Measurements from ENCODE around the gene WNT5A. TPM values are rescaled to one million over a fixed set of nuclear protein-coding genes. Genes with fewer than 3 reads are reported as not detected.
A peak's percentile ranks its signal among the peaks of the same experiment; 100 is the strongest.

The WNT5A gene
- total RNA-seq, 1 experiment from 2014 or later, result 180 TPM

DNA sequence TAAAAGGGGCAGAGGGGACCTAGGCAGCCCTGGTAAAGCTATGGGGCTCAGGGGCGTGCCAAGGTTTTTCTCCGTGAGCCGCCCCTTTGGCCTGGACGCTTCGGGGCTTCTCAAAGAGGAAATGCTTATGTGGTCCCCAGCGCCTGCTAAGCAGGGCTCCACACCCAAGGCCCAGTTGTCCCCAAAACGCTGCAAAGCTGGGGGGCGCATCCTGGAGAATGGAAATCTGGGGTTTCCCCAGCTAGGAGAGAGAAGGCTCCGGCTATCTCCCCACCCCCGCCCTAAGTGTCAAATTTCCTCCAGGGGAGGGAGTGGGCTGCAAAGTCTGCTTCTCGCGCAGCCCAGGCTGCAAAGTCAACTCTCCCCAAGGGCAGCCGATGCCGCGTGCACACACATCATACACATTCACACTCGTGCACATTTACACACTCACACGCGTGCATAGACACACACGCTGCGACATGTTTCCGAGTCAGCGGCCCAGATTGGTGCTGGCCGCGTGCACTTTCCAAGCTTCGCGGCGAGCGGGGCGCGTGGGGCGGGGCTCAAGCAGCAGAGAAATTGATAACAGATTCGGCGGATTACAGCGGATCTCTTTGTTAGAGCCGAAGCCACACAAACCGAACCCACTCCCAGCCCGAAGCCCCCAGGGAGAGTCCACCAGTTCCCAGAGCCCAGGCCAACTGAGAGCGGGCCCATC, 4.5 kb downstream of the WNT5A start:
- no peak for DNase-seq (ENCODE audit: low read depth)

DNA sequence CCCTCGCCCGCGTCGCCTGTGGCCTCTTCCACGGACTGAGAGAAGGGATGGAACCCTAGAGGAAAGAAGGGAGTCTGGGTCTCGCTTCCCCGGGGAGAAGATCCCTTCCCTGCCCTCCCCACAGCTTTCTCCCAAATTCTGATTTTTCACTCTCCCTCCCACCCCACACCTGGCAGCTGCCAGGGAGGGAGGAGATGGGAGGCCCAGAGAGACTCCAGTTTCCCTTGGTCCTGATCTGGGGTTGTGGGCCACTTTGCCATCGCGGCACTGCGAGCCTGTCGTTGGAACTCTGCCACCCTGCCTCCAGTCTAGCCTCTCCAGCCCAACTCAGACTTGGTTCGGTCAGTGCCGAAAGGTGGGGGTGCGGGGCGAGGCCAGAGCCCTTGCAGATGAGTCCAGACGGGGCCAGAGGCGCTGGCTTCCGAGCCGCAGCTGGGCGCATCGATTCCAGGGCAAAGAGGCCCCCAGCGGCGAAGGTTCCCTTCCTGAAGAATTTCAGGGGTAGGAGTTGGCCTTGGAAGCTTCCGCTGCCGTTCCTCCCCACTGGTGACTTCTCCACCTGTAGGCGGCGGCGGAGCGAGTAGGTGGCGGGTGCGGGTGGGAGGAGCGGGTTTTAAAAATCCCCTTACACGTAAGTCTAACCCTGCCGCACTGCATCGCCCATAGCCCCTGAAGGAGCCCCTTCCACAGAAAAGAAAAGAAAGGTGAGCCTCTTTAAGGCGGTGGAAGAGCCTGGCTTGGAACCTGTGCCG, 5.2 kb downstream of the WNT5A start:
- no peak for DNase-seq (ENCODE audit: low read depth)

DNA sequence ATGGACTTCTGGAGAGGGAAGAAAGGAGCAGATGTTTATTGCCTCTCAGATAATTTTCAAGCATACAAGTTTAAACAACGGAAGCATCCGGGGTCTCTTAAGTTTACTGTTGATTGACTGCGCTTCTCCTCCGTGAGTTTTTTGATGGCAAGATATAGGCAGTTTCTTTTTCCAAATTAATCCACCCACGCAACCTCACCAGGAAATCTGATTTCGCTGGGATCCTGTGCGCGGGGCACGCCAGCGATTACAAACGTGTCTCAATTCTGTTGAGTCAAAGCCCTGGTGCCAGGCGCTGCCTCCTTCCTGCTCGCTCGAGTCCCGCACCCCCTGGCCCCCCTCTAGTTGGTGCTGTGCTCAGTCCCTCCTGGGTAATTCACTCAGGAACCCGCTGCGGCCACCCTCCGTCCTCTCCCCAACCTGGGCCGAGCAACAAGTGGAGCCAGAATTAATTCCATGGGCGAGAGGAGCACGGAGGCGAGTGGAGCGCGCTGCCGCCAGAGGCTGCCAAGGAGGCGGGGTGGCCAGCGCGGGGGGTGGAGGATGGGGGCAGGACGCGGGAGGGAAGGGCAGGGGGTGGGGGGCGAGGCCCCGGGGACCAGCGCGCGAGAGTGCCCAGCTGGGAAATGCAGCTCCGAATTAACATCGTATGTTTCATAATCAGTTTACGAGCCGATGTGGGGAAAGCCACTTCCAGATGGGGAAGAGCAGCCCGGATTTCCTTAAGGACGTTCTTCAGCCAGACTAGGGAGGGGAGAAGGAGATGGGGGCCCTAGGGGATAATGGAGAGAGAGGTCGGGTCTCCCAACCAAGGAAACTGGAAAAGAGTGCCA, 6.0 kb downstream of the WNT5A start:
- DNase-seq (ENCODE audit: low read depth), result peak; percentile 66

DNA sequence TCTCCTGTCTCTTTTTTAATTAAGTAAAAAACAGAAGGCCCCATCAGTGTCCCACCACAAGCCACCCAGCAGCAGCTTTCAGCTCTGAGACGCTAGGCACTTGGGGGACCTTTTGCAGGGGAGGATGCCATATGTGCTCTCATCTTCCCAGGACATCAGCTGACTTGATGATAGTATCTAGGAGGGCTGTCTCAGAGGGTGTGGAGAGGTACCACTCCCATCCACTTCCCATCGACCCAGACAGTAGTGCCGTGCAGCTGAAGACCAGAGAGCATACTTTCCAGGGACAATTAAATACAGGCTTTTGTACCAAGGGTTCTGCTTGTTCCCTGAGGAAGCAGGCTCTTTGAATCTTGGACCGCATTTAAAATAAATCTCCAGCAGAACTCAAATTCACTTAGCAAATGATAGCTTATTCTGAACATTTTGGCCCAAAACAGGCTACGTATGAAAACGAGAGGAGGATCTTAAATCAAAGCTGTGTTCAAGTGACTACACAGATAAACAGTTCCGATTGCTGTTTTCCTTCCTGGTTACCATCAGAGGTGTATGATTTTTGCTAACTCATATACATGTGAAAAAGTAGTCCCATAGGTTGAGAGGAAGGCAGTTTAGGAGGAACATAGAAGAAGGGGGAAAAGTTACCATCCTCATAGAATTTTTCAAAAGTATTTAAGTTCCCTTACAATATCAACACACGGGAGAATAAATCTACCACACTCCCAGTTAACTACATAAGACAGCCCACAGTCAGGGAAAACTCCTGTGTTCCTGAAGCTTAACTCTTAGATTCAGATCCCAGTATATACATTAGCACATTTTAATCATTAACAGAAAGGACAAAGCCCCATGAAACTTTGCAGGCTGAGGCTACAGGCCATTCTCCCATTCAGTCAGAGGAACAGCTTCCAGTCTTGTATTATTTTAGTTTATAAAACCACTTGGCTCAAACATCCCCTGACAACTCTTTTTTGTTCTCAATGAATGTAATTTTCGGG, 9.5 kb downstream of the WNT5A start:
- DNase-seq (ENCODE audit: low read depth), result no peak

DNA sequence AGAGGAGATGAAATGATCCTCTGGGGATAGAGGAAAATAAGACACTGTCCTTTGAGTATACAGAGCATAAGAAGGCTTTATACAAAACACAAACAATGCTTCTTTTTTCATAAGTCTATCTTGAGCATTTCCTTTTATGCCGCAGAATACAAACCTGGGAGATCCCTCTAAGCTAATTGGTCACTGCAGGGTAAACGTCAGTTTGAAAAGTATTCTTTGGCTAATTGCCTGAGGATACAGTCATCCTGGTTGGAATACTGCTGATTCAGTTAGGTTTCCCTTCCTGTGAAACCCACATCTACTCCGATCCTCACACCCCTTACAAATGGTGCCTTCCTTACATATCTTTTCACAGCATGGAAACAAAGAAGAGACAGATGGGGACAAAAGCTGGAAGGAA, 10.6 kb downstream of the WNT5A start:
- DNase-seq (ENCODE audit: low read depth), result peak; percentile 85

DNA sequence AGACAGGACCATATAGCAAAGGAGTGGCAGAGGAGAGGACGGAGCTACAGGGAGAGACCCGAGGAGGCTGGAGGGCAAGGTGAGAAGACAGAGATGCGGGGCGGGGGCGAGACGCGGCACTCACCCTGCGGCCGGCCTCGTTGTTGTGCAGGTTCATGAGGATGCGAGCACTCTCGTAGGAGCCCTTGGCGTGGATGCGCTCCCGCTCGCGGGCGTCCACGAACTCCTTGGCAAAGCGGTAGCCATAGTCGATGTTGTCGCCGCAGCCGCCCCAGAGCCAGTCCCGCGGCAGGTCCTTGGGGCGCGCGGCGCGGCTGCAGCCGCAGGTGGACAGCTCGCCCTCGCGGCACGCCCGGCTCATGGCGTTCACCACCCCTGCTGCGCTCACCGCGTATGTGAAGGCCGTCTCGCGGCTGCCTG, 12.9 kb downstream of the WNT5A start:
- no peak for DNase-seq (ENCODE audit: low read depth)

DNA sequence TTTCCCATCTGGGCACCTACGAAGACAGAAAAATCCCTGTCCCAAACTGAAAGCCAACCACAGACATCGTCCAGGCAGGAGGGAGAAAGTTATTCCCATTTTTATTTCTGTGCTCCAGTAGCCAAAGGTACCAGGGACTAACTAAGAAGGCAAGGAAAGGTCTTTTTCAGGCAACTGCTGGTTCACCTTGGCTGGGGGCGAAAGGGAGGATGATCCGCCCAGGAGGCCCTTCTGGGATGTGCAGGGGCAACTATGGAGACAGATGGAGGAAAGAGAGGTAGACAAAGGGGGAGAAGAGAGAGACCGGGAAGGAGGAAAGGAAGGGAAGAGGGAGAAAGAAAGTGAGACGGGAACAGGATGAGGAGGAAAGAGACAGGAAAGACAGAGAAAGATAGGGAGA, 13.3 kb downstream of the WNT5A start:
- DNase-seq (ENCODE audit: low read depth), result no peak

DNA sequence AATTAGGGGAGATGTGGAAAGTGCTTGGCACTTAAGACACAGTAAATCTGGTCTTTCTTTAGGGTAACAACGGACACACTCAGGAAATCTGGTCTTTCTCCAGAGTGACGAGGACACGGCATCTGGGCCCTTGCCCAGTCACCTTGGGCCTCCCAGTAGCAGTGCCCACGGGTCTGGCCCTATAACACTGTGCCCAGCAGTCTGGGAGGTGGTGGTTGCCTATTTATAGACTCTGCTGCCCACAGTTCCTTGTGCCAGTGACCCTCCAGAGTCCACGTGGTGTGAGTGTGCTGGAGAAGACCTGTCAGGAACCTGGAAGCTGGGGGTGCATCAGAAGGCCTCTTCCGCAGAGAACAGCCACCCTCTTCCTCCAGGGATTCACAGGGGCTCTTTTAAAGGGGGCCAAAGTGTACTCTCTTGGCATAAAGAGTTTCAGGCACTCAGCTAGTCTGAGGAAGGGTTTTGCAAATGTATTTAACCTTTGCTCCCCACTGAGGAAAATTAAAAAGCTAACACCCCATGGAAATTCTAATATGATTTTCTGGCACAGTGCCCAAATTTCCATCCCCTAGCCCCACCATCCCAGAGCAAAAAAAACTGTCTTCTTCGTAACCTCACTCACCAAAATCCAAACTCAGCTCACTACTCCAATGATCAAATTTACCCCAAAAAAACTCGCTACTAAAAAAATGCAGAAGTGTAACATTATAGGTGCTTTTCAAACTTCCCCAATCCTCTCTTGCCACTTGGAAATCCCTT, 15.4 kb downstream of the WNT5A start:
- DNase-seq (ENCODE audit: low read depth), result no peak

DNA sequence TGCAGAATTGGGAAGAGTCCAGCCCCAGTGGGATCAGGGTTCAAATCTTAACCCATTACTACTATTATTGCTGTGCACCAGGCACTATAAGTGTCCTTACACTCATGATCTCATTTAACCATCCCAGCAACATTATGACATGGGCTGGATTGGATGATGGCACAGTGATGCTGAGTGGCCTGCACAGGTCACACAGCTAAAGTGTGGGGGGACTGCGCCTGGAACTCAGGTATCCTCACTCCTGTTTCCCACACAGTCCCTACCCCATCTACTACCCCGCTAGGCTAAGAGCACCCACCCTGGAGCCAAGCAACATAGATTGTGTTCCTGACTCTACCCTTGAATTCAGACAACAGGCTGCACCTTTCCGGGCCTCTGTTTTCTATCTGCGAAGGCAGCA, 16.0 kb downstream of the WNT5A start:
- no peak for DNase-seq (ENCODE audit: low read depth)

DNA sequence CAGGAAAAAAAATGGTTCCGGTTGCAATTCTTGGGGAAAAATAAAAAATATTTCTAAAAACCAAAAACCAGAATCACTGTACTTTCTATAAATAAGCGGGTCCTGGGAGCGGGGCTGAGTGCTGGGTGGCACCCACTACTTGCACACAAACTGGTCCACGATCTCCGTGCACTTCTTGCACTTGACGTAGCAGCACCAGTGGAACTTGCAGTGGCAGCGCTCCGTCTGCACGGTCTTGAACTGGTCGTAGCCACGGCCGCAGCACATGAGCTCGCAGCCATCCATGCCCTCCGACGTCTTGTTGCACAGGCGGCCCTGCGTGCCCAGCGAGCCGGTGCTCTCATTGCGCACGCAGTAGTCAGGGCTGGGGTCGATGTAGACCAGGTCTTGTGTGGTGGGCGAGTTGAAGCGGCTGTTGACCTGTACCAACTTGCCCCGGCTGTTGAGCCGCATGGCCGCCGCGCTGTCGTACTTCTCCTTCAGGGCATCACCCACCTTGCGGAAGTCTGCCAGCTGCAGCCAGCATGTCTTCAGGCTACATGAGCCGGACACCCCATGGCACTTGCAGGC, 17.1 kb downstream of the WNT5A start:
- DNase-seq (ENCODE audit: low read depth), result no peak

DNA sequence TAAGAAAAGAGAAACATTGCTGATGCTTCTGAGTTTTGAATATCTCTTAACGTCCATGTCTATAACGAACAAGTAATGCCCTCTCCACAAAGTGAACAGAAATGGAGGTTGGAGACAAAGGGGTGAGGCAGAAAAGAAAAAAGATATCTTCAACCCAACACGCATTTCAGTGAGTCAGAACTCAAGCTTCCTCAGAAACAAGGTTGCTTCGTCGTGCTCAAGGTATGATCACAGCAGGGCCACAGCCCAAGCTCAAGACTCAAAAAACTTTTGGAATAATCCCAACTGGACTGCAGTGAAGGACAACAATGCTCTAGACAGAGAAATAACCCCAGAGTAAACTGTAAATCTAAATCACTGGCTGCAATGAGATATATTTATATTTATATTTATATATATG, 18.9 kb downstream of the WNT5A start:
- peak; percentile 44 for DNase-seq (ENCODE audit: low read depth)

DNA sequence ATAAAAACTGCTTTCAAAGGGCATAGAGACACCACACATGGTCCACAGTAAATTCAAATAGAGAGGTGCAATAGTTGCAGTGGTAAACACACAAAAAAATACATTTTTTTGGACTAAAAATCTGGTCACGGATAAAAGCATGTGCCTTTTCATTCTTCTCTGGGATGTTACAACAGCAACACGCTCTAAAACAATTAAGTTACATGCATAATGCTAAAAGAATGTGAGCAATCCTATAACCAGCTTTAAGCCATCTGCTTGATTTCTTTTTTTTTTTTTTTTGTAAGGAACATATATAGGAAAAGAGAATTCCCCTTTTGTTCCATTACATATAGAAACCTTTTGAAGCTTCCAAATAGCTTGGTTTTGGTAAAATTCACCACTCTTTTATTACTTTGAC, 20.0 kb downstream of the WNT5A start:
- DNase-seq (ENCODE audit: low read depth), result peak; percentile 69

DNA sequence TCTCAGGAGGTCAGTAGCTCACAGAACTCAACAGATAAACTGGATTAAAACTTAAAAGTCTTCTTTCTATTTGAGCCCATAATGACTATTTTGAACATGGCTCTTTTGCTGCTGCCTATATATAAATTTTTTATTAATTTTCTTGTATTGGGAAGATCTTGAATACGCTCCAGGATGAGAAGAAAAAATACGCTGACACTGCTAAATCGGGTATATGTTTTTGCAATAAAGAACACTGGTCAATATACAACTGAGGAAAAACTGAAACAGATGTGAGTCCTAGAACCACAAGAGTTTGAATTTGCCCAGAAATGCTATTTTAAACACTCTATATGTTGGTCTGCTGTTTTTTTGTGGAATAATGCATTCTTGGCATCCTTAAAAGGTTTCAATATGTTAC, 20.6 kb downstream of the WNT5A start:
- DNase-seq (ENCODE audit: low read depth), result no peak

DNA sequence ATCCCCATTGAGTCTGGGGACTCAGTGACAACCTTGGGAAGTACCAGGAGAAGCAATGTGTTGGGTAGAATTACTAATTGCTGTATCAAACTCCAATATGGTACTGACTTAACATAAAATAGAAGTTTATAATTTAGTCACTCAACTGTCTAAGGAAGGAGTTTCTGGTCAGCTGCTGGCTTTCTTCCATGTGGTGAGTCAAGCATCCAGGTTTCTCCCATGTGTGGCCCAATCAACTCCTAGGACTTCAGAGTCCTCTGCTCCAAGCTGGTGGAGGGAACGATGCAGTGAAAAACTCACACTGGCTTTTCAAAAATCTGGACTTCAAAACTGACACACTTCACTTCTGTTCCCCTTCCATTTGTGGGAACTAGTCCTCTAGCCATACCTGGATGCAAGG, 25.2 kb downstream of the WNT5A start:
- DNase-seq (ENCODE audit: low read depth), result peak; percentile 77

DNA sequence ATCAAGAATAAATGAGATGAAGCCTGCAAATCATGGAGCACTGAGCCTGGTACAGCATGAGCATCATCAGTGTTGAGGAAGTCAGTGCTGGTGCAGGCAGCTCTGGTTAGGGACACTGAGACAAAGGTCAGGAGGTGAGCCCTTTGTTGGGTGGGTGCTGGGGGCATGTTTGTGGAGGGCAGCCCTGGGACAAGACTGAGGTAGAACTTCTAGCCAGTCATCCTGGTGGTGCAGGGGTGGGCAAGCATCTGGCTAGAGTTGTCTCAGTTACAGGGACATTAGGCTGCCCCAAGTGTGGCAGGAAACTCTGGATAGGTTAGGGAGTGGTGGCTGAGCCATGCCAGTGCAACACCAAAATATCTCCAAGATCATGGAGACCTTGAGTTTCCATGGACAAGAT, 27.3 kb downstream of the WNT5A start:
- no peak for DNase-seq (ENCODE audit: low read depth)

DNA sequence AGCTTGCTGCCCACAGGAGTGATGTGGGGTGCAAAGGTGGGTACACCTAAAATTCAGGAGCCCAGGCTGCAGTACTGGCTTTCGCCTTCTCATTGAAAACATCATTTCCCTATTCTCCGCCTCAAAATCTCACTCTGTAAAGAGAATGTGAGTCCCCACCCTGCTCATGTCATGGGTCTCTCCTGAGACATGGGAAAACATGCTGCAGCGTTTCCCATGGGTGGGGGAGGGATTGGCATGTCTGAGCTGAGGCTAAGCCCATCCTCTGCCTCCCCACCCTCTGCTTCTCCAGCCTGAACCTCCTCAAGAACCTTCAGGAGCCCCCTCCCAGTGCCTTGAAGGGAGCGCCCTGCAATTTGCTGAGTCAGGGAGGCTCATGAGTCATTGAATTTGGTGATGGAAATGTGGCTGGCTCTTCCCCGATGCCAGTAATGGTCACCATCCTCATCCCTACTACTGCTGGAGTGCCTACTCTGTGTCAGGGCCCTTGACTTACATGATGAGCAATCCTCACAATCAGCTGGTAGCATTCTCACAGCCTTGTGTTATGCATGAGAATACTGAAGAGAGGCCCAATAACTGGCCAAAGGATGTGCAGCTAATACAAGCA, 28.8 kb downstream of the WNT5A start:
- DNase-seq (ENCODE audit: low read depth), result peak; percentile 38

DNA sequence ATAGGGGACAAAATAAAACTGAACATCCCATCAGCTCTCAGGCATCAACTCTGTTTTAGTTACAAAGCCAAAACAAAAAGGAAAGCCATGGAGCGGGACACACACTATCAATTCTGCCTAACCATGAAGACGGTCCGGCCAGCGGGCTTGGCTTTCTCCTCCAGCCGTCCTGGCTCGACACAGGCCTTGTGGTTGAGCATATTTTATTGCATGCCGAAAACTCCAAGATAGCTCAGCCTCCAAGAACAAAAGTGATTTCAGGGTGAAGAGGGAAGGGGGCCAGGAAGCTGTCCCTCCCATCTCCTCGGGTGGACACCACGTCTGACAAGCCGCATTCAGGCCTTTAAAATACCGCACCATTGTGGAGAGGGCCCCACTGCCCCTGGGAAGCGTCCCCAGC, 31.2 kb downstream of the WNT5A start:
- DNase-seq (ENCODE audit: low read depth), result no peak

DNA sequence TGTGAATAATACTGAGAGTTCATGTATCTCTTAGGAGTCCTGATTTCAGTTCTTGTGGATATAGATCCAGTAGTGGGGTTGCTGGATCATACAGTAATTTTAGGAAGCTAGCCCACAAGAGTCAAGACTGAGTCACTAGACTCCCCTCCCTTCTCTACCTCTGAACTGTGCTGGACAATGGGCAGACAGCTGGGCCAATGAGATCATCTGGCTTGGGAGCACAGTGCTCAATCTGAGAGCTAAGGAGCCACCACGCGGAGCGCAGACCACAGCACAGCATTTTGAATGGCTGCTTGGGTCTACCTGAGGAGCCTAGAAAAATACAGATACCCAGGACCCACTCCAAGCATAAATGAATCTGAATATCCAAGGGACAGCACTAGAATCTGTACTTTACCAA, 32.5 kb downstream of the WNT5A start:
- peak; percentile 86 for DNase-seq (ENCODE audit: low read depth)

DNA sequence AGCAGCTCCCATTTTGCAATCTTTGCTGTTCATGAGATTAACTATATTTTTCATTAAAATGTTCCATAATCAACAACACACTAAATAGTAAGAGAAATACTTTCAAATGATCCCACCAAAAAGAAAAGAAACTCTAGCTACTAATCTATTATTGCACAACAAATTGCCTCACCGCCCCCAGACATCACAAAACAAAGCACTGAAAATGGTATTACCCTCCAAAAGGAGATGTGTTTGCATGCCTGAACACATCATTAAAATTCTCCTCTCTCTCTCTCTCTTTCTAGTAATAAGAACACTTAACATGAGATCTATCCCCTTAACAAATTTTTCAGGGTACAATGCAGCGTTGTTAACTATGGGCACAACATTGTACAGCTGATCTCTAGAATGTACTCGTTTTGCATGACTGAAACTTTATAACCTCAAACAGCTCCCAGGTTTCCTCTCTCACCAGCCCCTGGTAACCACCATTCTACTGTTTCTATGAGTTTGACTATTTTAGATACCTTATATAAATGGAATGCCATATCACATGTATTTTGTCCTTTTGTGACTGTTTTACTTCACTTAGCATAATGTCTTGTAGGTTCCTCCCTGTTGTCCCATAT, 33.1 kb downstream of the WNT5A start:
- DNase-seq (ENCODE audit: low read depth), result no peak

Data from LHCN-M2 (cell line).